Measurements from ENCODE around the gene RBM20.

- no peak for TF ChIP-seq EZH2 (IDR thresholded peaks at IDR 0.05; ENCODE audit: insufficient read depth, poor library complexity, severe bottlenecking)
- TF ChIP-seq EZH2phosphoT487 (IDR thresholded peaks at IDR 0.05; ENCODE audit: insufficient read depth, low read depth): no peak
Observed at GRCh38 chr10:110827875-110828274, 183.7 kb downstream of the RBM20 start.
